Activated naive CD8-positive, alpha-beta T cell treated with anti-CD3 and anti-CD28 coated beads for 36 hours (primary cell): Measurements from ENCODE around the gene SHROOM1. TPM values are rescaled to one million over a fixed set of nuclear protein-coding genes. Genes with fewer than 3 reads are reported as not detected.

Experiments
- DNase-seq: peaks from one replicate; pipeline ENCODE4 v3.0.0; 2021
- H3K27ac Mint-ChIP-seq: one replicate; pipeline ENCODE4 v1.8.0; 2022; ENCODE audit warnings: mild to moderate bottlenecking, moderate library complexity, mixed read lengths
- H3K27me3 Mint-ChIP-seq: one replicate; pipeline ENCODE4 v1.8.0; 2022; ENCODE audit warnings: mild to moderate bottlenecking, mixed read lengths
- H3K36me3 Mint-ChIP-seq: one replicate; pipeline ENCODE4 v1.8.0; 2021; ENCODE audit warnings: mild to moderate bottlenecking, mixed read lengths
- H3K4me1 Mint-ChIP-seq: one replicate; pipeline ENCODE4 v1.8.0; 2021; ENCODE audit warnings: mixed read lengths
- H3K4me3 Mint-ChIP-seq: one replicate; pipeline ENCODE4 v1.8.0; 2022; ENCODE audit warnings: mild to moderate bottlenecking, moderate library complexity, mixed read lengths
- H3K9me3 Mint-ChIP-seq: one replicate; pipeline ENCODE4 v1.8.0; 2022; ENCODE audit warnings: mixed read lengths
- total RNA-seq, 2 experiments: library from RNA; stranded (reverse); gene quantifications; one replicate each; pipeline ENCODE4 v1.2.3, GENCODE V29; 2021

Gene SHROOM1
- total RNA-seq, 2 experiments from 2014 or later = 1.8 to 2.3 TPM

- H3K9me3 Mint-ChIP-seq = no peaks in the 10 kb centered on the region
- no peak overlapping the region for H3K27ac Mint-ChIP-seq
- no peak for DNase-seq
- peaks cover 72% of the 10 kb centered on the region for H3K27me3 Mint-ChIP-seq
- no peaks in the 10 kb centered on the region for H3K36me3 Mint-ChIP-seq
- peaks cover 14% of the 10 kb centered on the region for H3K4me1 Mint-ChIP-seq
- no peak overlapping the region for H3K4me3 Mint-ChIP-seq
Measured at GRCh38 chr5:132823481-132824050, 6.9 kb downstream of the SHROOM1 start.

- Mint-ChIP-seq H3K4me1 (peaks cover 14% of the 10 kb centered on the region), H3K4me3 (peak overlapping the region; percentile 34), H3K36me3 (no peaks in the 10 kb centered on the region), H3K9me3 (no peaks in the 10 kb centered on the region), H3K27ac (no peak overlapping the region), H3K27me3 (peaks cover 67% of the 10 kb centered on the region)
- DNase-seq = peak; percentile 33
Measured at GRCh38 chr5:132822650-132823480, 7.6 kb downstream of the SHROOM1 start.

GRCh38 chr5:132821791-132822190, 8.7 kb downstream of the SHROOM1 start:
- Mint-ChIP-seq H3K4me3 (no peak overlapping the region), H3K27ac (no peak overlapping the region), H3K9me3 (no peaks in the 10 kb centered on the region), H3K36me3 (no peaks in the 10 kb centered on the region), H3K4me1 (peaks cover 14% of the 10 kb centered on the region), H3K27me3 (peaks cover 56% of the 10 kb centered on the region)
- no peak for DNase-seq

- Mint-ChIP-seq H3K4me1 (peaks cover 14% of the 10 kb centered on the region), H3K27me3 (peaks cover 52% of the 10 kb centered on the region), H3K9me3 (no peaks in the 10 kb centered on the region), H3K27ac (no peak overlapping the region), H3K36me3 (no peaks in the 10 kb centered on the region), H3K4me3 (no peak overlapping the region)
- no peak for DNase-seq
Measured at GRCh38 chr5:132821350-132821749, 9.1 kb downstream of the SHROOM1 start.

- Mint-ChIP-seq H3K4me1 (peaks cover 14% of the 10 kb centered on the region), H3K27me3 (peaks cover 48% of the 10 kb centered on the region), H3K36me3 (no peaks in the 10 kb centered on the region), H3K4me3 (peak overlapping the region; percentile 38), H3K27ac (no peak overlapping the region), H3K9me3 (no peaks in the 10 kb centered on the region)
- peak; percentile 85 for DNase-seq
Measured at GRCh38 chr5:132820162-132820754, 10.2 kb downstream of the SHROOM1 start.

- no peak for DNase-seq
- Mint-ChIP-seq H3K27me3 (peaks cover 44% of the 10 kb centered on the region), H3K9me3 (no peaks in the 10 kb centered on the region), H3K27ac (no peak overlapping the region), H3K36me3 (no peaks in the 10 kb centered on the region), H3K4me1 (peaks cover 14% of the 10 kb centered on the region), H3K4me3 (peak overlapping the region; percentile 72)
Measured at GRCh38 chr5:132819468-132819867, 11.0 kb downstream of the SHROOM1 start.

GRCh38 chr5:132817011-132817410, 13.4 kb downstream of the SHROOM1 start:
- Mint-ChIP-seq H3K27ac (no peak overlapping the region), H3K4me1 (peaks cover 21% of the 10 kb centered on the region), H3K36me3 (no peaks in the 10 kb centered on the region), H3K9me3 (no peaks in the 10 kb centered on the region), H3K27me3 (peaks cover 40% of the 10 kb centered on the region), H3K4me3 (no peak overlapping the region)
- DNase-seq = no peak

GRCh38 chr5:132816554-132816953, 13.9 kb downstream of the SHROOM1 start:
- Mint-ChIP-seq H3K27ac (no peak overlapping the region), H3K36me3 (no peaks in the 10 kb centered on the region), H3K4me1 (peaks cover 21% of the 10 kb centered on the region), H3K27me3 (peaks cover 42% of the 10 kb centered on the region), H3K4me3 (no peak overlapping the region), H3K9me3 (no peaks in the 10 kb centered on the region)
- DNase-seq = no peak

- Mint-ChIP-seq H3K4me1 (peaks cover 21% of the 10 kb centered on the region), H3K36me3 (no peaks in the 10 kb centered on the region), H3K27ac (no peak overlapping the region), H3K9me3 (no peaks in the 10 kb centered on the region), H3K27me3 (peaks cover 43% of the 10 kb centered on the region), H3K4me3 (no peak overlapping the region)
- DNase-seq = no peak
Measured at GRCh38 chr5:132816083-132816482, 14.4 kb downstream of the SHROOM1 start.

- Mint-ChIP-seq H3K4me3 (no peak overlapping the region), H3K4me1 (peaks cover 20% of the 10 kb centered on the region), H3K27ac (no peak overlapping the region), H3K36me3 (no peaks in the 10 kb centered on the region), H3K27me3 (peaks cover 49% of the 10 kb centered on the region), H3K9me3 (no peaks in the 10 kb centered on the region)
- no peak for DNase-seq
Measured at GRCh38 chr5:132815454-132815853, 15.0 kb downstream of the SHROOM1 start.

GRCh38 chr5:132814503-132815294, 15.7 kb downstream of the SHROOM1 start:
- H3K4me3 Mint-ChIP-seq = no peak overlapping the region

GRCh38 chr5:132813599-132814502, 16.6 kb downstream of the SHROOM1 start:
- no peaks in the 10 kb centered on the region for H3K9me3 Mint-ChIP-seq

More at GRCh38 chr5:132814503-132815294, 15.7 kb downstream of the SHROOM1 start:
- H3K36me3 Mint-ChIP-seq = no peaks in the 10 kb centered on the region
- no peak for DNase-seq
- no peak overlapping the region for H3K27ac Mint-ChIP-seq
- H3K9me3 Mint-ChIP-seq = no peaks in the 10 kb centered on the region
- peaks cover 15% of the 10 kb centered on the region for H3K4me1 Mint-ChIP-seq
- H3K27me3 Mint-ChIP-seq = peaks cover 51% of the 10 kb centered on the region

GRCh38 chr5:132812781-132813598, 17.5 kb downstream of the SHROOM1 start, which contains the start of gene SOWAHA:
Gene SOWAHA (plus strand): TSS chr5:132813302. CDS start chr5:132813622, 320 bp downstream.
- Mint-ChIP-seq H3K27me3 (peaks cover 53% of the 10 kb centered on the region), H3K27ac (no peak within 1 kb of the TSS), H3K4me3 (peak within 1 kb of the TSS; percentile 59), H3K9me3 (no peaks in the 10 kb centered on the region), H3K4me1 (peaks cover 10% of the 10 kb centered on the region), H3K36me3 (no peaks in the 10 kb centered on the region)
- no peak for DNase-seq

More at GRCh38 chr5:132813599-132814502, 16.6 kb downstream of the SHROOM1 start:
- Mint-ChIP-seq H3K4me1 (peaks cover 10% of the 10 kb centered on the region), H3K36me3 (no peaks in the 10 kb centered on the region), H3K27me3 (peaks cover 53% of the 10 kb centered on the region), H3K27ac (no peak overlapping the region), H3K4me3 (no peak overlapping the region)
- DNase-seq = peak; percentile 44
